HepG2 (cell line): ENCODE data around the gene PGA3. TPM values are rescaled to one million over a fixed set of nuclear protein-coding genes. Genes with fewer than 3 reads are reported as not detected.

Source experiments
- AHR ChIP-seq: IDR thresholded peaks from 2 replicates; pipeline ENCODE4 v1.6.1; 2018; ENCODE audit warnings: missing genetic modification reagents, missing compliant biosample characterization
- CBFB ChIP-seq: sonication (generic); formaldehyde crosslinking; IDR thresholded peaks from 2 replicates; pipeline ENCODE4 v1.4.0; 2020; ENCODE audit warnings: missing genetic modification reagents
- DNMT1 ChIP-seq: sonication (generic); formaldehyde crosslinking; IDR thresholded peaks from 2 replicates; pipeline ENCODE4 v1.5.1; 2020; ENCODE audit warnings: mild to moderate bottlenecking, missing genetic modification reagents
- ELF1 ChIP-seq: sonication (generic); formaldehyde crosslinking; IDR thresholded peaks from 2 replicates; pipeline ENCODE4 v1.4.0; 2020; ENCODE audit warnings: missing genetic modification reagents
- ELF4 ChIP-seq: sonication (generic); formaldehyde crosslinking; IDR thresholded peaks from 2 replicates; pipeline ENCODE4 v1.5.0; 2020; ENCODE audit warnings: missing genetic modification reagents, mild to moderate bottlenecking, moderate library complexity, borderline replicate concordance
- HMGXB4 ChIP-seq, 2 experiments: sonication (generic) in 1 of 2; formaldehyde crosslinking in 1 of 2; IDR thresholded peaks; 2 replicates each; pipeline versions ENCODE4 v1.4.0 to v1.6.1; 2018 to 2020; ENCODE audit warnings: missing genetic modification reagents in 2 of 2, borderline replicate concordance in 1 of 2, low read depth in 1 of 2, mild to moderate bottlenecking in 1 of 2, missing biosample characterization in 1 of 2
- NFKB2 ChIP-seq: sonication (generic); formaldehyde crosslinking; IDR thresholded peaks from 2 replicates; pipeline ENCODE4 v1.4.0; 2020; ENCODE audit warnings: missing genetic modification reagents, borderline replicate concordance
- NONO ChIP-seq, 2 experiments: fragments of 450-650 bp in 1 of 2; sonication (generic) in 1 of 2; formaldehyde crosslinking in 1 of 2; IDR thresholded peaks in 1 of 2; conservative IDR thresholded peaks in 1 of 2; 2 replicates each; pipeline versions ENCODE4 v1.6.1 to v1.8.0; 2017 to 2022; ENCODE audit warnings: mild to moderate bottlenecking in 1 of 2, missing genetic modification reagents in 1 of 2, moderate library complexity in 1 of 2
- POGZ ChIP-seq: sonication (generic); formaldehyde crosslinking; IDR thresholded peaks from 2 replicates; pipeline ENCODE4 v1.4.0; 2020; ENCODE audit warnings: mild to moderate bottlenecking, missing genetic modification reagents
- POLR2AphosphoS5 ChIP-seq: IDR thresholded peaks from 2 replicates; pipeline ENCODE4 v1.6.1; 2012; ENCODE audit warnings: low read depth, low read length
- PRDM15 ChIP-seq: sonication (generic); formaldehyde crosslinking; IDR thresholded peaks from 2 replicates; pipeline ENCODE4 v1.4.0; 2020; ENCODE audit warnings: missing genetic modification reagents
- SP5 ChIP-seq: IDR thresholded peaks from 2 replicates; pipeline ENCODE4 v1.6.1; 2016; ENCODE audit warnings: low read depth, borderline replicate concordance
- SRY ChIP-seq: sonication (generic); formaldehyde crosslinking; IDR thresholded peaks from 2 replicates; pipeline ENCODE4 v1.8.0; 2022; ENCODE audit warnings: mild to moderate bottlenecking, missing genetic modification reagents
- THAP11 ChIP-seq: IDR thresholded peaks from 2 replicates; pipeline ENCODE4 v1.6.1; 2016; ENCODE audit warnings: missing biosample characterization, missing genetic modification reagents
- WIZ ChIP-seq: sonication (generic); formaldehyde crosslinking; IDR thresholded peaks from 2 replicates; pipeline ENCODE4 v1.5.1; 2020; ENCODE audit warnings: mild to moderate bottlenecking, missing genetic modification reagents
- ZBTB1 ChIP-seq: sonication (generic); formaldehyde crosslinking; IDR thresholded peaks from 2 replicates; pipeline ENCODE4 v1.4.0; 2020; ENCODE audit warnings: missing genetic modification reagents, borderline replicate concordance
- ZFY ChIP-seq: sonication (generic); formaldehyde crosslinking; IDR thresholded peaks from 2 replicates; pipeline ENCODE4 v1.4.0; 2020; ENCODE audit warnings: missing genetic modification reagents
- ZNF263 ChIP-seq: sonication (generic); formaldehyde crosslinking; IDR thresholded peaks from 2 replicates; pipeline ENCODE4 v1.4.0; 2020; ENCODE audit warnings: missing genetic modification reagents
- ZNF564 ChIP-seq: sonication (generic); formaldehyde crosslinking; IDR thresholded peaks from 2 replicates; pipeline ENCODE4 v1.8.1; 2023; ENCODE audit warnings: mild to moderate bottlenecking, missing genetic modification reagents
- ZNF691 ChIP-seq: sonication (generic); formaldehyde crosslinking; IDR thresholded peaks from 2 replicates; pipeline ENCODE4 v1.4.0; 2020; ENCODE audit warnings: missing genetic modification reagents, low read depth, mild to moderate bottlenecking, borderline replicate concordance
- ZNF724P ChIP-seq: sonication (generic); formaldehyde crosslinking; IDR thresholded peaks from 2 replicates; pipeline ENCODE4 v1.8.0; 2022; ENCODE audit warnings: missing genetic modification reagents, borderline replicate concordance
- ZNF768 ChIP-seq: sonication (generic); formaldehyde crosslinking; IDR thresholded peaks from 2 replicates; pipeline ENCODE4 v1.4.0; 2020; ENCODE audit warnings: missing genetic modification reagents
- ZSCAN9 ChIP-seq: IDR thresholded peaks from 2 replicates; pipeline ENCODE4 v1.6.1; 2016; ENCODE audit warnings: borderline replicate concordance
- polyA plus RNA-seq, 8 experiments: library from polyadenylated mRNA; depleted of rRNA in 3 of 8; stranded (reverse) in 7 of 8; unstranded in 1 of 8; fragments of >200 nt; fragmentation: Illumina TruSeq in 4 of 8; extraction: Trizol in 4 of 8; gene quantifications; 2 replicates each; pipeline versions ENCODE4 v1.2.1 to v1.2.3, GENCODE V29; 2011 to 2016; ENCODE audit warnings: low read depth in 4 of 8, missing spikeins in 1 of 8, mixed read lengths in 1 of 8; ENCODE audit not compliant: insufficient read depth in 1 of 8
- total RNA-seq, 5 experiments: library from RNA; depleted of rRNA; stranded (reverse); fragments of >200 nt; fragmentation: Illumina TruSeq; extraction: Trizol; gene quantifications; 2 replicates each; pipeline ENCODE4 v1.2.3, GENCODE V29; 2016; ENCODE audit warnings: low read depth in 1 of 5

PGA3 gene
- total and polyA plus RNA-seq, 2 of the 13 experiments (the other 11 are each of a cell fraction or from before 2014, with no cell fraction given) = not detected

DNA sequence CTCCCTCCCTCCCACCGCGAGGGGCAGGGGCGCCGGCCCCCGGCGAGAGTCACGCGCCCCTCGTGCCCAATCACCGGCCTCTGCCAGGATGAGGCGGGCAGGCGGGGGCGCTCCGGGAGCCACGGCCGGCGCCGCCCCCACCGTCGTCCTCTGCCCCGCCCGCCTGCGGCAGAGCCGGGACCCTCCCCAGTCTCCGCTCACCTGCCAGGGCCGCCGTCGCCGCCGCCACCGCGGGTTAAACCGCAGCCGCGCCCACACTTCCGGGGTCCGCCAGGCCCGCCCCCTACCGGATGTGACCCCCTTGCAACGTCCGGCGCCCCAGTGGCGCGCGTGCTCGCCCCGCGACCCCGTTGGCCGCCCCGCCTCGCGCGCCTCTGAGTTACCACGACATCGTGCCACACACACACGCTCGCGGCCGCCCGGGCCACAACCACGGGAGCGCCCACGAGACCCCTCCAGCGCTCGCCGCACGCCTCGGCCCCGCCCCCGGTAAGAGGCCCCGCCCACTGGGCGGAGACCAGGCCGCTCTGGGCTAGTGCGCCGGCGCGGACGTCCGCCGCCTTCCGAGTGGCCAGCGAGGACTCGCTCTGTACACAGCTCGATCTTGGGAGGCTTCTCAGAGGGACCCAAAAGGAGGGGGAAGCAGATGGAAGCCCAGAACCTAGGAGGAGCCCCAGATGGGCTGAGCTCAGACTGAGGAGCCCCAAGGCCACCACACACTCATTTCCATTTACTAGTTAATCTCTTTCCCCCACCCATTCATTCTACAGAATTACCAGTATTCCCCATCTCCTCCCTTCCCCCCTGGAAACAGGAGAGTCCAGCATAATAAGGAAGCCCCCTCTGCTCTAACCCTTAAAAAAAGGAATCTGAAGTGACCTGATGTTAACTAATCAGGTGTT lies 41.9 kb upstream of the PGA3 start, which contains the start of gene VPS37C (continued):
- TF ChIP-seq NFKB2 (CRISPR knock-in tag) (peak; percentile 57; the same call in 1 of the 2 replicates), ZNF724P (CRISPR knock-in tag) (0 out of 2 replicates have a peak, but pooled peaks have one; percentile 44), ELF4 (peak; percentile 78; the same call in 1 of the 2 replicates), ELF1 (peak; percentile 78), ZNF564 (peak; percentile 28; the same call in 1 of the 2 replicates), CBFB (peak; percentile 73; the same call in 1 of the 2 replicates), ZNF263 (CRISPR knock-in tag) (peak; percentile 87), HMGXB4 (CRISPR knock-in tag; IDR thresholded peaks at IDR 0.05; ENCODE audit: borderline replicate concordance in 1 of 2, low read depth in 1 of 2) (peak in 1 of 2 experiments; percentile 49; a peak in 3 of 4 replicates), POGZ (CRISPR knock-in tag) (peak; percentile 25; the same call in 1 of the 2 replicates), POLR2AphosphoS5 (peak; percentile 75), THAP11 (CRISPR knock-in tag) (peak; percentile 73; the same call in 1 of the 2 replicates), AHR (CRISPR knock-in tag) (no peak), ZNF768 (0 out of 2 replicates have a peak, but pooled peaks have one; percentile 34), DNMT1 (CRISPR knock-in tag) (0 out of 2 replicates have a peak, but pooled peaks have one; percentile 35), ZNF691 (CRISPR knock-in tag) (peak; percentile 47; the same call in 1 of the 2 replicates), WIZ (peak; percentile 33; the same call in 1 of the 2 replicates), SRY (peak; percentile 37; the same call in 1 of the 2 replicates), NONO (IDR thresholded peaks at IDR 0.05) (no peak), NONO (CRISPR knock-in tag; conservative IDR thresholded peaks at IDR 0.05) (peak; percentile 63), ZSCAN9 (CRISPR knock-in tag) (0 out of 2 replicates have a peak, but pooled peaks have one; percentile 29), ZBTB1 (CRISPR knock-in tag) (no peak), SP5 (CRISPR knock-in tag) (peak; percentile 60; the same call in 1 of the 2 replicates), PRDM15 (no peak), ZFY (peak; percentile 71)
